SHP77 (cell line): ENCODE measurements around the gene EYA3.
"Not testable (repeated sequence)": the region's sequence is repeated elsewhere in the genome, so short reads cannot be mapped to it uniquely, and the experiment has no call there.

ENCODE experiments used
- DNase-seq, 2 experiments: peaks; one replicate each; lab custom pipeline; 2025; lab: John Stamatoyannopoulos, UW

EYA3 gene

GRCh38 chr1:28027238-28027637, 61.2 kb downstream of the EYA3 start:
- DNase-seq, result no peak

GRCh38 chr1:28026329-28026728, 62.1 kb downstream of the EYA3 start:
- no peak for DNase-seq

- DNase-seq, result no peak
Observed at GRCh38 chr1:28021064-28021463, 67.3 kb downstream of the EYA3 start.

GRCh38 chr1:28010969-28011368, 77.4 kb downstream of the EYA3 start:
- DNase-seq, result no peak

GRCh38 chr1:28003117-28003516, 85.3 kb downstream of the EYA3 start:
- not testable (repeated sequence) for DNase-seq

- DNase-seq, result no peak
Observed at GRCh38 chr1:28002600-28002999, 85.8 kb downstream of the EYA3 start.

- no peak for DNase-seq
Observed at GRCh38 chr1:27999055-27999454, 89.4 kb downstream of the EYA3 start.

- DNase-seq, result not testable (repeated sequence)
Observed at GRCh38 chr1:27994526-27994925, 93.9 kb downstream of the EYA3 start.

GRCh38 chr1:27994060-27994459, 94.3 kb downstream of the EYA3 start:
- no peak for DNase-seq

GRCh38 chr1:27993241-27993640, 95.2 kb downstream of the EYA3 start:
- DNase-seq, result no peak

- DNase-seq, result no peak
Observed at GRCh38 chr1:27992276-27992675, 96.1 kb downstream of the EYA3 start.

- DNase-seq, result no peak
Observed at GRCh38 chr1:27990920-27991537, 97.4 kb downstream of the EYA3 start.

- no peak for DNase-seq
Observed at GRCh38 chr1:27981145-27981544, 107.3 kb downstream of the EYA3 start.

GRCh38 chr1:27980216-27980845, 108.1 kb downstream of the EYA3 start:
- no peak for DNase-seq

GRCh38 chr1:27979859-27980201, 108.6 kb downstream of the EYA3 start:
- no peak for DNase-seq

- DNase-seq, result no peak
Observed at GRCh38 chr1:27979151-27979858, 109.1 kb downstream of the EYA3 start.

- no peak for DNase-seq
Observed at GRCh38 chr1:27974417-27974781, 114.0 kb downstream of the EYA3 start.

GRCh38 chr1:27973771-27974416, 114.5 kb downstream of the EYA3 start:
- DNase-seq, result no peak

GRCh38 chr1:27972141-27972540, 116.3 kb downstream of the EYA3 start:
- DNase-seq, result no peak

- no peak for DNase-seq
Observed at GRCh38 chr1:27971674-27972073, 116.7 kb downstream of the EYA3 start.

- no peak for DNase-seq
Observed at GRCh38 chr1:27970401-27970800, 118.0 kb downstream of the EYA3 start.

- DNase-seq, result no peak
Observed at GRCh38 chr1:27968692-27969091, 119.7 kb downstream of the EYA3 start.

GRCh38 chr1:27967884-27968466, 120.4 kb downstream of the EYA3 start:
- DNase-seq, result no peak
